ENCODE results near the gene ATP8A2.
"Not testable (repeated sequence)": the region's sequence is repeated elsewhere in the genome, so short reads cannot be mapped to it uniquely, and the experiment has no call there.

Gene ATP8A2

DNA sequence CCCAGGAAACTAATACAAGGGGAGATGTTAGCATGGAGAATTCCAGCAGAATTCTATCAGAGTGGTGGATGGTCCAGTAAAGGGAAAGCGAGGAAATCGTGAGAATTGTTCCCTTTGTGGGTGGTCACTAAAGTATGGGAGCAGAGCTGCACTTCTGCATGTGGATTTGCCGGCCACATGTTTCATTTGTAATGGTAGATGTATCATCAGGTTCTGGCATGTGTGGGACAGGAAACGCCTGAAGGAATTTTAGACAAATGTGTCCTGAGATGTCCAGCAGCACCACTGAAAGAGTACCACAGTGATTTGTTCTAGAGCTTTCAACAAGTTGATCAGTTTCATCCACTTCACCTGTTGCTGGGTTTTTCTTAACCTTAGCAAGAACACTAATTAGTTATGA is 371.6 kb downstream of the ATP8A2 start:
- no peak for DNase-seq (ENCODE audit: low read depth, low spot score)

DNA sequence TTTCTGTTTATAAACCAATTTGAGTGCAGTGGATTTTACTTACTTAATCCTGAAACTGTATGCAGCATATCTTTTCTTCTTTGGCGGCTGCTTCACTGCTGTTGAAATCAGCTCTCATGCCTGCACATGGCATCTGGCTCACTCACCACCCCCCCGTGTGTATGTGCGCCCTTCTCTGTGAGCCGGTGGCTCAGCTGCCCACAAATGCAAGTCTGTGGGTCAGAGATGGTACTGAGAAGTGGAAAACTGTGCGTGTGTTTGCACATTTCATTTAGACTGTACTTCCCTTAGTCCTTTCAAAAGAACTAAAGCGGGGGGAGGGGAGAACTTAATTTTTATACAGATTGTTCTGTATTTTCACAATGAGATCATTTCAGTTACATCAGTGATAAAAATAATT is 372.4 kb downstream of the ATP8A2 start:
- no peak for DNase-seq (ENCODE audit: low read depth, low spot score)
- H3K27ac ChIP-seq: no peak overlapping the region

More for the DNA sequence above, 371.6 kb downstream of the ATP8A2 start:
- H3K27ac ChIP-seq: no peak overlapping the region

DNA sequence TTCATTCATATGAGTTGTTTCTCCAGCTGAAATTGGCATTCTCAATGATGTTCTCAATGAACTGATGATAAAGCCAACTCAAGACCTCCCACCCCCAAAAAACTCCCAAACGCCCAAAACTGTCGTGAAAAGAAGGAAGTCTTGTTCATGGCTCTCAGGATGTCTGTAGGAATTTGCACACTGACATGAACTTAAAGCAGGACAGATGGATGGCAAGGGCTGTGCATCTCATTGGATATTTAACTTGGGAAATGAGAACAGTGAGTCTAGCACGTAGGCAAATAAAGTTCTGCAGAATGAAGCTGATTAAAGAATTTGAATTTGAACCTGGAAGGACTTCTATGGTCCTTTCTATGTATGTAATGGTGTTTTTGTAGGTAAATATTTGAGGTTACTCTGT is 374.4 kb downstream of the ATP8A2 start:
- no peak for DNase-seq (ENCODE audit: low read depth, low spot score)
- H3K27ac ChIP-seq: no peak overlapping the region

DNA sequence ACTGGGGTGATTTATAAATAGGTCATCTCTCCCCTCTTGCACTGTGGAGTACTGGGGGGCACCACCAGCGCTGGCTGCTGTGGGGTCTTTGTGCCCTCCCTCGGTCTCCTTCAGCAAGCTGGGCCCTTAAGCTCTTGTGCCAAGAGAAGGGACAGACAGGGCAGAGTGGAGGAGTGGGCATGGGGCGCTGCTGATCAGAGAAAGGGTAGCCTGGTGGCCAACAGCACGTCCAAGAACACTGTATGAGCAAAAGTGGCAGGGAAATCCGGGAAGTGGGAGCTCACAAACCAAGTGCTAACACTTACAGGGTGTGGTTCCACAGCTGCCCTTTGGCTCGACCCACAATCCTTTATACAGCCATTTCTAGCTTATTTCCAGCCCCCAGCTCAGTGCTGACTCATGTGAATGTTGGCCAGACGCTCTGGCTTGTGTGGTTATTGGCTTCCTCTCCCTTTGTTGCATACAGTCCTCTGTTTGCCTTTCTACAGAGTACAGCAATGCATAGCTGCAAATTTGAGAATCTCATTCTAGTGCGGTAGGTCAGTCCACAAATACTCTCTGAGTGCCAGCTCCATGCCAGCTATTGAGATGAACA is 381.3 kb downstream of the ATP8A2 start:
- H3K27ac ChIP-seq: no peak overlapping the region
- DNase-seq (ENCODE audit: low read depth, low spot score): no peak

DNA sequence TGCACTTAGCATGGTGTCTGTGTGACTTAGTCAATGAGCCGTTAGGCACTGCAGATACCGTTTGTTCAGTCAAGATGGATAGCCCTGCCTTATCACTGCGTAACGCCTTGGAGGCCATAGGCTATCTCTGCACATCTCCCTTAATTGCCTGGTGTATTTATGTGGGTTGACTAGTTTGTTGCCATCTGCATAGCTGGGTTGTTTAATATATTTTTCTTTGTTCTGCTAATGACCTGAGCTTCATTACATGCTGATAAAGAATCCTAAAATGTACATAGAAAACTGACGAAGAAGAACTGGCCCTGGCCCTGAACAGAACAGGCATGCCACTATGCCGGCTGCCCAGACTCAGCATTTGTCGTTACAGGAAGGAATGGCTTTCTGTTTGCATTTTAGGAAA is 382.2 kb downstream of the ATP8A2 start:
- no peak for DNase-seq (ENCODE audit: low read depth, low spot score)
- H3K27ac ChIP-seq: no peak overlapping the region

DNA sequence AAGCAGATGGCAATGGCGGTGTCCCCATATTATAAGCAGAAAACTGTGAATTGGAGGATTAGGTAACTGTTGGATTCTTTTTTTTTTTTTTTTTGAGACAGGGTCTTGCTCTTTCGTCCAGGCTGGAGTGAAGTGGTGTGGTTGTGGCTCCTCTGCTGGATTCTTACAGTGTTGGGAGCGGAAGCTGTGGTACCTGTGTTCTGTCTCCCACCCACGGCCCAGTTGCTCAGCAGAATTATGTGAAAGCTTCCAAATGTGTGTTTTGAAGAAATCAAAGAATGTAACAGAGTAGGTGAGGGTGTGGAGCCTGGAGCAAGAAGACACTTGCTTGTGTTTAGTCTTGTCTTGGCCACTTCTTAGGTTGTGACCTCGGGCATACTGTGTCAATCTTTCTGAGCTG is 384.5 kb downstream of the ATP8A2 start:
- H3K27ac ChIP-seq: no peak overlapping the region
- no peak for DNase-seq (ENCODE audit: low read depth, low spot score)

DNA sequence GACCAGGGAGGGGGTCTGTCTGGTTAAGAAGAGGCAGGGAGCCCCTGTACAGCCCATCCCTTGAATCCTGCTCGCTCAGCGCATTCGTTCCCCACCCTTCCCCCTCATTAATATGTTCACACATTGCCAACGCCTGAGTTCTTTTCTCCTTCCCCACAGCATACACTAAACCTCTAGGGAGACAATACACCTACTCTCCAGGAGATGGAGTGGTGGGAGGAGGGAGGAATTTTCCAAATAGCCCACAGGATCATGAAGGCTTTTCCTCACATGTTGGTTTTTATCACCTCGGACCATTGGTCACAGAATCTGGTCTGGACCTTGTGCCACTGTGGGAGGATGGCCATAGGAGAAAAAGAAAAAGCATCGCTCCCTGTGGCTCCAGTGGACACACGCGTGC is 385.1 kb downstream of the ATP8A2 start:
- H3K27ac ChIP-seq: no peak overlapping the region
- no peak for DNase-seq (ENCODE audit: low read depth, low spot score)

DNA sequence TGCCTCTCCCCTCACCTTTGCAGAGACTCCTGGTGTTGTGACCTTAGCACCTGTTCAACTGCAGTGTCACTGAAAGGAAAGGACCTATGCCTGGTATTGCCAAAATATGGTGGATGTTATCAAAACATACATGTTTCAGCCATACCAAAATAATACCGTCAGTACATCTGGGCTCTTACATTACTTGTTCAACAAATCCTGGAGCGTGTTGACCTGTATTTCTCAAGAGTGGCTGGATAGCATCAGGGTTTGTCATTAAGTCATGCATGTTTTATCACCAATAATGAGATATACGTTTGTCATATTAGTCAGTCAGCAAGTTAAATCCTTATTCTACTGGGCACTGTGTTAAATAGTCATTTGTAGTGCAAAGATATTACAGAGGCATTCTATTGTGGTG is 389.3 kb downstream of the ATP8A2 start:
- no peak for DNase-seq (ENCODE audit: low read depth, low spot score)
- no peak overlapping the region for H3K27ac ChIP-seq

DNA sequence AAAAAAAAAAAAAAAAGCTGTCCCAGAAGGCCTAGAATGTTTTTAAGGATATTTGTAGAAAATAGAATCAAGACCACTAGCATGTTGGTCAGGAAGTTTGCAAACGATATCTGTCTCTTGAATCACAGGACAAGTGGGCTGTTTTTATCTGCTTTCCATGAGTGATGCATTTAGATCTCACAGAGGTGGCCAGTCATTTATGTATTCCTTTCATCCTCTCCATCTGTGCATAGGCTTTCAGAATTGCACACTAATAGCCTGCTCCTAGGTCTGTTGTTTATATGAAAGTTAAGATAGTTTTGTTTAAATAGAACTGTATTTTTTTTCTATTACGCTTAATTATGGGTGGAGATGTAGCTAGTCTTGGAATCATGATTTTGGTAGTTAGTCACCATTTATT is 390.5 kb downstream of the ATP8A2 start:
- no peak overlapping the region for H3K27ac ChIP-seq
- DNase-seq (ENCODE audit: low read depth, low spot score): no peak

DNA sequence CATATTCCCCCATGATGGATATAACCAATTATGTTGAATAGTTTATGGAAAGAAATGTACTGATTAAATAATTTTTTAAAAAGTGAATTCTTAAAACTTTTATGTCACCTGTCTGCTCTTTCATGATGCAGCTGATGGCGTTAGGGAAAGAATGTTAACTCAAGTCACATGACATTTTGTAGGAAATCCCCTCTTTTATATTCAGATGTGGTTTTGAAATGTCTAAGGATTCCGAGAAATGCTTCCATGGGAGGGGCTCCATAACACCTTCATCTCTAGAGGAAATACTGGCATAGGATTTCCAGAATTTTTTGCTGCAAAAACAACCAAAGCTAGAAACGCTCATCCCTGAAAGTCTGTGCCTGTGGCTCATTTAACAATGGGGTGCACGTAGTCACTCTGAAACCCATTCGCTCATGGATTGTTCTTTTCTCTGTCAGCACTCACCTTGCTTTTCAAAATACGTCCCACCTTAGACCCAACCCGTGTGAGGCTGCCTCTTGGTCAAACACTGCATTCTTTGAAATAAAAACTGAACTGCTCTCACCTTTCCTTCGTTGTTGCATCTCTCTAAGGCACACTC is 391.1 kb downstream of the ATP8A2 start:
- no peak overlapping the region for H3K27ac ChIP-seq
- no peak for DNase-seq (ENCODE audit: low read depth, low spot score)

DNA sequence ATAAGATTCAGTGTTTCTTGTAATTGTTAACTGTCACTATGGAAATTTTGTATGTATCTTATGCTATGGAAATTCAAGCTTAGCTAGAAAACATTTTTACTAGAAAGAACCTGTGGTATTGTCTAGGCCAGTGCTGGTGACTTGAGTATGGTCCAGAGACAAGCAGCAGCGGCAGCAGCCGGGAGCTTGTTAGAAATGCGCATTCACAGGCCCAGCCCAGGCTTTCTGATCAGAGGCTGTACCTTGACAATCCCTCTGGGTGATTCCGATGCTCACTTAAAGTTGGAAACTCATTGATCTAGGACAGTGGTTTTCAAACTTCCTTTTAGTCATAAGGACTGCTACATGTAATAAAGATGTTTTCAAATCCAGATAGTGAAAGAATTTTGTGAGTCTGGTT is 392.6 kb downstream of the ATP8A2 start:
- DNase-seq (ENCODE audit: low read depth, low spot score): no peak
- H3K27ac ChIP-seq: no peak overlapping the region

DNA sequence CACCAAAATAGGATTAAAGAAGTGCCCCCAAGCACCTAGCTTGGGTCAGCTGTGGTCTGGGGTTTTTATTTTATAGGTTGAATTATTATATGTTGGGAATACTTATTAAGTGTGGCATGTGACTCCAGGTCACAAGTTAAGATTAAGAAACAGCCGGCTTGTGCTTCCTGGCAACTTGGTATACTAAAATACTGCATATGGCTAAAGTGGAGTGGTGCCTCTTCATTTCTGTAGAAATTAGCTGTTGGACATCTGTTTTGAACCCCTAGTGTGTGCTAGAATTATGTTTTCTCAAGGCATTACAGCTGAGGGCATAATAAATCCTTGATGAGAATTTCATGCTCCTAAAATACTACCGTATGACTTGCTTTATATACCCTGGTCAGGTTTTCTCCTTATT is 393.5 kb downstream of the ATP8A2 start:
- H3K27ac ChIP-seq: no peak overlapping the region
- DNase-seq (ENCODE audit: low read depth, low spot score): no peak

DNA sequence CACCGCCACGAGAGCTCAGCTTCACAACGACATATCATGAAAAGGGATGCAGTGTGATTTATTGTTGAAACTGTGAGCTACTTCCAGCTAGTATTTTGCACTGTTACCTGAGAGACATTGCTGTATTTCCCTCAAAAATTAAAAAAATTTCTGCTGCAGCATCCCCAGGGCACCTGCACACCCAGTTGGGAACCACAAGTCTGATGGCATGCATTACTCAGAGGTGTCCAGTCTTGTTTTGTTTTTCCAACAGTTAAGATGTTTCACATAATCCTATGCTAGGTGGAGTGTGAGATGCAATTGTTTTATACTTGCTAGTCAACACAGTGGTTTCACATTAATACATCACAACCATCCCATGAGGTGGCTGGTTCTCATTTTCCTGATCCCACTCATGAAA is 394.8 kb downstream of the ATP8A2 start:
- H3K27ac ChIP-seq: no peak overlapping the region
- no peak for DNase-seq (ENCODE audit: low read depth, low spot score)

DNA sequence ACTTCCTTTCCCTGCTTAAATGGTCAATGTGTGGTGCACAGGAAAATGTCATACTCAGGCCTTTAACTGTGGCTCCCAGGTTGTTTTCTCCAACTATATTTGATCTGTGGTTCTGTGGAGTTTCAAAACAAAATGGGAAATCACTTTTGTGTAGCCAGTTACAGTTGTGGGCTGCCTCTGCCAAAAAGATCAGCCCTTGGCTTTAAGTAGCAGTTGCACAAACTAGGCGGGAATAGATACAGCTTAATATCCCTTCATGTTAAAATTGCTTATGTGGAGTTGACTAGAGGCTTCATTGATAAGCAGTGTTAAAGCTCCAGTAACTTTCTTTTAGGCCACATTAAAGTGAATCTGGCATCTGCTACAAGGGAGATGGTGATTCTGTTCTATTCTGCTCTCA is 395.2 kb downstream of the ATP8A2 start:
- no peak overlapping the region for H3K27ac ChIP-seq

DNA sequence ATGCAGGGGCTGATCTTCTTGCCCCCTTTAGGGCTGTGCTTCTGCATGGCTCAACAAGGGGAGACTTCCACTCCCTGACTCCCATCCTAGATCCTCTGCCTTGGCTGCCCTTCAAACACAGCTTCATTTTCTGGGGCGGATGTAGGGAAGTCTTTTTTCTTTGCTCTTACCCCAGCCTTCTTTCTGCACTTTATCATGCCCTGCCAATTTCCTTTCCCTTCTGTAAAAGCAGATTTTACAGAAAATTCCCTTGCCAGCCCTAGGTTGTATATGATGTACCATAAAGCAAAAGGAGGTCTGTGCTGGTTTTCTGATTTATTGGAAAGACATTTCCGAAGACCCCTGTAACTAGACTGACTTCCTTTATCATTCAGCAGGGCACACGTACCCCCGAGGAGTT is 396.6 kb downstream of the ATP8A2 start:
- DNase-seq (ENCODE audit: low read depth, low spot score): no peak

More for the DNA sequence above, 395.2 kb downstream of the ATP8A2 start:
- no peak for DNase-seq (ENCODE audit: low read depth, low spot score)

DNA sequence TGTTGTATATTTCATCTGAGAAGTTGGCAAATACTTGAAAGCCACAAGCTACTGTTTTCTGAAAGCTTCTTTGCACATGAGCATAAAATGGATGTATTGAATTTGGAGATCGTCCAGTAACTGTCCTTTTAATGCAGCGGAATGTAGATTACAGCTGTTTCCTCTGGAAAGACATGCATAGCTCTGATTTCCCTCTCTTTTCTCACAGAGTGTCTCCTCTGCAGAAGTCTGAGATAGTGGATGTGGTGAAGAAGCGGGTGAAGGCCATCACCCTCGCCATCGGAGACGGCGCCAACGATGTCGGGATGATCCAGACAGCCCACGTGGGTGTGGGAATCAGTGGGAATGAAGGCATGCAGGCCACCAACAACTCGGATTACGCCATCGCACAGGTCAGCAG is 397.1 kb downstream of the ATP8A2 start:
- DNase-seq (ENCODE audit: low read depth, low spot score): no peak
- no peak overlapping the region for H3K27ac ChIP-seq

More for the DNA sequence above, 396.6 kb downstream of the ATP8A2 start:
- no peak overlapping the region for H3K27ac ChIP-seq

DNA sequence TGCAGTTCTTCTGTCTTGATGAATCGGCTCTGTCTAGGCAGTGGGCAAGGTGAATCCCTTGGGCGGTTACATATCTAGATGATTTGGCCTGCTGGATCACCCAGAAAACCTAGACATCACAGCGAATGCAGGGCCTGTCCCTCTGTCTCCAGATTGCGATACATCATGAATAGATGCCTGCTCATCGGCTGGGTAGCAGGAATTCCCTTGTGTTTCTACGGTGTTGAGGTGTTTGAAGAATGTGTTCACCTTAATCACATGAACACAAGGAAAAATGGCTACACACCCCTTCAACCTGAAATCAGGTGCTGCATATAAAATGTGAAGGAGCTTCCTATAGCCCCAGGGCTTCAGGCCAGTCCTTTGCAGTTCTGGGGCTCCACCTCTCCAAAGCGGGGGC is 398.8 kb downstream of the ATP8A2 start:
- no peak for DNase-seq (ENCODE audit: low read depth, low spot score)
- H3K27ac ChIP-seq: no peak overlapping the region

DNA sequence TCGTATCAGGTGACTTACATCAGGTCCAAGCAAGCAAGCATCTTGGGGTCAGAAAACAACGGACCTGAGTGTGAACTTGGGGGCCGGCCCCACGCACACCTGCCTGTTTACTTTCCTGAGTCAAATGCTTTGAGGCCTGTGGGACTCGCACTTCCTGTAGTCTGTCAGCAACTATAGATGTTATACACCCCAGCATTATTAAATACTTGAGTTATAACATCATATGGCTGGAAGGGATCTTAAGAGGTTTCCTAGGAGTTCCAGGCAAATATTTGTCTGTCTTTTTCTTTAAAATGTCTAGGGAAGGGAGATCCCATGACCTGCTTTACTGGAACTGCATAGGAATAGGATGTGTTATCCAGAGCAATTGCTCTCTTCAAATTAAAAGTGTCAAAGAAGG is 399.4 kb downstream of the ATP8A2 start:
- no peak overlapping the region for H3K27ac ChIP-seq
- DNase-seq (ENCODE audit: low read depth, low spot score): peak; percentile 12

DNA sequence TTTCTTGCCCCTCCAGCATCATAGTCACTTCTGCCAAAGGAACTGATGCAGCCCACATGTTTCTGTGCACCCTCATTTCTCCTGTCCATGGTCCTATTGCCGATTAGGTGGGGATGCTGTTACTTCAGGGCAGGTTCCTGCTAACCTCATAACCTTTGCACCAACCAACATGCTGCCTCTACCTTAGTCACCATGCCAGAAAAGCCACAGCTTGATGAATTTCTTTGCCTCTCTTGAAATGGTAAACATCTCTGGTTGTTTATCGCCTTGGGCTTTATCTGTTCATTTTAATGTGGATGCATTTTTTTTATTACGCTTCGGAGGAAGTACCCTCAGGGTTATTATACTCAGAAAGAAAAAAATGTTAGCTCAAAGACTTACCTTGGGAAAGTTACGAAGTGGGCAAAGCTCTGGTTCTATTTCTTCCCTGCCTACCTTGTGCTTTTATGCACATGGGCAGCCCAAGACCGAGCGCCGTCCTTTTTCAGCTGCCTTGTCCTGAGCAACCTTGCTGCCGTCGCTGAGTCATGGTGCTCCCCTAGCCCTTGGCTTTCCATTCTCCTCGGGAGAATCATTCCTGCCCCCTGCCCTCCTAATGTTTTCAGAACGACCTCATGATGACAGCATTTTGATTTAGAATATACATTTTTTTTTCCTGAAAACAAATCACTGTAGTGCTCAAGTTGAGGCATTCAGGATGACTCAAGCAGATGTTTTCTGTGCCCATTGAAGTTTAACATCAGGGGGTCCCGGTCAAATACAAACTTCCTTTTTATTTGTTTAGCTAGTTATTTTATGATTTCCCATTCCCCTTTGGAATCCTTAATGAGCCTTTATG is 400.1 kb downstream of the ATP8A2 start:
- no peak for DNase-seq (ENCODE audit: low read depth, low spot score)
- no peak overlapping the region for H3K27ac ChIP-seq

DNA sequence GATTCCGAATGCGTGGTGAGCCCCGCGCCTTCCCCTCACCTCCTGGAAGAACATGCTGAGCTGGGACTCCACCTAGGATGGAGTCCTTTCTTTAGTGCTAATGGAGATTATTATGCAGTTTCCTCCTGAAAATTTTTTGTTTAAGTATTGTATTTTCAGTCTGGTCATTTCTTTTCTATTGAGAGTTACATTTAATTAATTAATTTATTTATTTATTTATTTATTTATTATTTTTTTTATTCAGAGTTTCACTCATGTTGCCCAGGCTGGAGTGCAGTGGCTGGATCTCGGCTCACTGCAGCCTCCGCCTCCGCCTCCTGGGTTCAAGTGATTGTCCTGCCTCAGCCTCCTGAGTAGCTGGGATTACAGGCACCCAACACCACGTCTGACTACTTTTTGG is 400.8 kb downstream of the ATP8A2 start:
- H3K27ac ChIP-seq; DNase-seq (ENCODE audit: low read depth, low spot score): not testable (repeated sequence)

DNA sequence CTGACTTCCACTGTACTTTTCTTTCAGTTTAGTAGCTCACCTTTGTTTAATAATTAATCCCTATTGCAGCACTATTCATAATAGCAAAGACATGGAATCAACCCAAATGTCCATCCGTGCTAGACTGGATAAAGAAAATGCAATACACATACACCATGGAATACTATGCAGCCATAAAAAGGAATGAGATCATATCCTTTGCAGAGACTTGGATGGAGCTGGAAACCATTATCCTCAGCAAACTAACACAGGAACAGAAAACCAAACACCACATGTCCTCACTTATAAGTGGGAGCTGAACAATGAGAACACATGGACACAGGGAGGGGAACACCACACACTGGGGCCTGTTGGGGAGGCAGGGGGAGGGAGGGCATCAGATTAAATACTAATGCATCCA is 402.3 kb downstream of the ATP8A2 start:
- not testable (repeated sequence) for H3K27ac ChIP-seq; DNase-seq (ENCODE audit: low read depth, low spot score)

DNA sequence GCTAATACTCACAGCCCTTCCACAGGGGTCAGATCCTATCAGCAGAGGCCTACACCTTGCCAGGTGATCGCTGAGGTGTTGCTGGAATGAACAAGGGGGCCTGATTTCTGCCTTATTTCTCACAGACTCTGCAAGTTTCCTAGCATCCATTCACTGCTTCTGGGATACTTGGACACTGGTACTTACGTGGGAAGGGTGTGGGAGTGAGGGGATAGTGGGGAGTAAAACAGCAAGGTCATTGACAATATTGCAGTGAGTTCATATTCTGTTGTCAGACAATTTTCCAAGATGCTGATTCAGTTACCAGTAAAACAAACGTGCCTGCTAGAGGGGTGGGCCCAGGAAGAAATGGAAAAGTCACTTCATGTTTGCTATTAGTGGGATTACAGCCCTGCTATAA is 403.5 kb downstream of the ATP8A2 start:
- no peak overlapping the region for H3K27ac ChIP-seq

More for the DNA sequence above, 403.5 kb downstream of the ATP8A2 start:
- DNase-seq (ENCODE audit: low read depth, low spot score): no peak
